ENCODE measurements around the gene CLEC9A. TPM values are rescaled to one million over a fixed set of nuclear protein-coding genes. Genes with fewer than 3 reads are reported as not detected.
A peak's percentile ranks its signal among the peaks of the same experiment; 100 is the strongest.

CLEC9A gene
- total RNA-seq, 4 donors from 2014 or later = not detected

DNA sequence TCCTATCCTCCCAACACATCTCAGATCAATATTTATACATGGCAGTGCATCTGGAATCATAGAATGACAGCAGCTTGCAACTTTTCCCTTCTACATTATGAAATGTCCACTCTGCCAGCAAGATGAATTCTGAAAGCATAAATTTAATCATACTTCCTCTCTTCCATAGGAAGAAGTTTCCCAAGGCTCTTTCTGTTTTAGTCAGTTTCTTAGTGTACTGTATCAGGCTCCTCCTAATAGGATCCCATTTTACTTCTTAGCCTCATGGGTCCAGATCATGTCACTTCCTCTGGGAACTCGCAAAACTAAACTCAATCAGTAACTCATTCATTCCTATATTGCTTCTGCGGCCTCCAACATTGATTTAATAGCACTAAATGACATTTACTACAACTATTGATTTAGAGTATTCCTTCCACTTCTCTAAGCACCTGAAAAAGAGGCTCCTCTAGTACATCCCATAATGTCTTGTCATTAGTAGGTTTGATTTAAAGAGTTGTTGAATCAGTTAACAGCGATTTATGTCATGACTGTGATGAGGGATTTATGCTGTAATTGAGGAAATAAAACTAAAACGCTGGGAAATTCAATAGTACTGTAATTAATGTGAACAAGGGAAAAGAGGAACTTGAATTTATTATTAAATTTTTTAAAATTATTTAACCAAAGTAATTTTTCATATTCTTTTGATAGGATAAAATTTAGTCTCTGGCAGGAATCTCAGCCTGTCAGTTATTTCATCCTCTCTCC lies 64.3 kb downstream of the CLEC9A start:
- no peaks in the 10 kb centered on the region for H3K9me3 ChIP-seq
- TF ChIP-seq CTCF (IDR thresholded peaks at IDR 0.05) = no peak
- no peaks in the 10 kb centered on the region for H3K36me3 ChIP-seq
- DNase-seq = no peak
- H3K4me1 ChIP-seq = no peaks in the 10 kb centered on the region
- intact Hi-C loops (cut with DNase I) = no loop called here
- no peaks in the 10 kb centered on the region for H3K27me3 ChIP-seq
- 80 to 84% methylated on average over 4 of the region's 4 CpGs for WGBS, 2 donors
- H3K27ac ChIP-seq = no peak overlapping the region
- H3K4me3 ChIP-seq (replicated peaks in 1 of 3) = no peak overlapping the region

- no peaks in the 10 kb centered on the region for H3K9me3 ChIP-seq
- DNase-seq = no peak
- no peaks in the 10 kb centered on the region for H3K36me3 ChIP-seq
- H3K4me3 ChIP-seq (replicated peaks in 1 of 3) = no peak overlapping the region
- no peak for TF ChIP-seq POLR2A (IDR thresholded peaks at IDR 0.05)
- no peak for TF ChIP-seq CTCF (IDR thresholded peaks at IDR 0.05)
- H3K4me1 ChIP-seq = peaks cover under 1 to 3% of the 10 kb centered on the region in 2 donors
- peak overlapping the region in 2 of 3 donors; percentile 2 to 5 for H3K27ac ChIP-seq
- WGBS, 2 donors = 83 to 85% methylated on average over 3 of the region's 3 CpGs
- no peaks in the 10 kb centered on the region for H3K27me3 ChIP-seq
- intact Hi-C loops (cut with DNase I) = no loop called here
Observed at GRCh38 chr12:10095971-10096370, 65.5 kb downstream of the CLEC9A start.

GRCh38 chr12:10097521-10097920 lies 67.0 kb downstream of the CLEC9A start:
- no peaks in the 10 kb centered on the region for H3K9me3 ChIP-seq
- 33 to 38% methylated on average over 3 of the region's 3 CpGs for WGBS, 2 donors
- intact Hi-C loops (cut with DNase I) = no loop called here

GRCh38 chr12:10098791-10099190 lies 68.3 kb downstream of the CLEC9A start, which contains the start of gene CLEC1A:
TSS of gene CLEC1A (minus strand) at chr12:10098985. CDS start at chr12:10098922, 63 bp downstream.
- peak within 1 kb of the TSS in 1 of 3 donors; percentile 9 for H3K4me3 ChIP-seq (replicated peaks in 1 of 3)
- H3K9me3 ChIP-seq = no peaks in the 10 kb centered on the region
- peak; percentile 5 for DNase-seq
- no peaks in the 10 kb centered on the region for H3K27me3 ChIP-seq
- intact Hi-C loops (cut with DNase I) = no loop called here
- H3K36me3 ChIP-seq = no peaks in the 10 kb centered on the region
- peaks cover 3 to 5% of the 10 kb centered on the region in 2 donors for H3K4me1 ChIP-seq
- H3K27ac ChIP-seq = peak within 1 kb of the TSS; percentile 12 to 80 (median 35)
- 43 to 55% methylated on average over 9 to 10 of the region's 10 CpGs for WGBS, 2 donors
- TF ChIP-seq CTCF (IDR thresholded peaks at IDR 0.05) = no peak
- TF ChIP-seq POLR2A (IDR thresholded peaks at IDR 0.05) = peak in 1 of 2 donors; percentile 47

More at GRCh38 chr12:10097521-10097920, 67.0 kb downstream of the CLEC9A start:
- H3K4me3 ChIP-seq (replicated peaks in 1 of 3) = no peak overlapping the region
- no peaks in the 10 kb centered on the region for H3K27me3 ChIP-seq
- H3K36me3 ChIP-seq = no peaks in the 10 kb centered on the region
- DNase-seq = no peak
- peaks cover 3 to 5% of the 10 kb centered on the region in 2 donors for H3K4me1 ChIP-seq
- peak overlapping the region; percentile 17 to 80 (median 36) for H3K27ac ChIP-seq
- TF ChIP-seq CTCF (IDR thresholded peaks at IDR 0.05) (no peak), POLR2A (IDR thresholded peaks at IDR 0.05) (no peak)

GRCh38 chr12:10101042-10101579 lies 70.6 kb downstream of the CLEC9A start:
- Histone ChIP-seq H3K36me3 (no peaks in the 10 kb centered on the region), H3K4me1 (peaks cover 3 to 5% of the 10 kb centered on the region in 2 donors), H3K4me3 (replicated peaks in 1 of 3) (no peak overlapping the region), H3K27me3 (no peaks in the 10 kb centered on the region), H3K27ac (no peak overlapping the region), H3K9me3 (no peaks in the 10 kb centered on the region)
- DNase-seq = peak in 1 of 2 donors; percentile 3
- WGBS, 2 donors = 54 to 62% methylated on average over 5 of the region's 5 CpGs
- TF ChIP-seq CTCF (IDR thresholded peaks at IDR 0.05) (no peak), POLR2A (IDR thresholded peaks at IDR 0.05) (no peak)
- intact Hi-C loops (cut with DNase I) = no loop called here

All from thyroid gland (tissue), 4 donors.